HepG2 (cell line): ENCODE results near the gene ZBTB20.

ENCODE experiments used
- CBFB ChIP-seq: sonication (generic); formaldehyde crosslinking; IDR thresholded peaks from 2 replicates; pipeline ENCODE4 v1.4.0; 2020; ENCODE audit warnings: missing genetic modification reagents
- NCOA2 ChIP-seq: sonication (generic); formaldehyde crosslinking; IDR thresholded peaks from 2 replicates; pipeline ENCODE4 v1.8.0; 2022; ENCODE audit warnings: inconsistent platforms
- SIX4 ChIP-seq: sonication (generic); formaldehyde crosslinking; IDR thresholded peaks from 2 replicates; pipeline ENCODE4 v1.4.0; 2020; ENCODE audit warnings: missing genetic modification reagents
- SNRNP70 ChIP-seq: fragments of 200-400 bp; formaldehyde crosslinking; IDR thresholded peaks from 2 replicates; pipeline ENCODE4 v1.6.1; 2017; ENCODE audit warnings: mild to moderate bottlenecking, low read depth, low read length, moderate library complexity

DNA sequence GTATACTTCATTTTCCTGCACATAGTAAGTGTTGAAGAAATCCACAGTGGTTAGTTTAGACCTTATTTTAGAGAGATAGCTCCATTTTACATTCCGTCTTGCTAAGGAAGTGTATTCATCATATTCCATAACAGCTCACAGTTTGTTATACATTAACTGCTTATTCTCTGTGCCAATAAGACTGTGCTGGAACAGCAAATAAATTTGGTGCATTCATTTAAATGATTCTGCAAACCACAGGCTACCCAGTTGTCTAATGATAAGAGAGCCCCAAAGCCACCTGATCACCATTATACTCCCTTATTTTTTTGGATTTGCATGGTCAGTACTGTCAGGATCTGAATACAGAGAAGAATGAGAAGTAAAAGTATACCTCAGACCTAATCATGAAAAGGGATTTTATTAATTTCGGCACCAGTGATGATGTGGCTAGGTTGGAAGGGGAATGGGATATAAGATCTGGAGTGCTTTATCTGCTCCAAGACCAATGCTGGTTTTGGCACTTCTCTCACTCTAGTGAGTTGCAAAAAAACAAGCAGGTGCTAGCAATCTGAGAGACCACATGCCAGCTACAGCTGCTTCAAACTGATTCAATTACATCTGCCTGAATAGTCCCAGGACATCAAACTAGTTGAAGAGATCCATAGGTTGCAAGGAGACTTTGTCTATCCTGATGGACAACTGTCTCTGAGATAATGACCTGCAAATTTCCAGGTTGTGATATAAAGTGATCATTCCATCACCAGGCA is 254.8 kb downstream of the ZBTB20 start:
- TF ChIP-seq SNRNP70 (no peak), NCOA2 (CRISPR knock-in tag) (no peak), CBFB (no peak), SIX4 (CRISPR knock-in tag) (no peak)
